Posterior cingulate gyrus (tissue), 11 donors: ENCODE data around the gene MZB1.
A peak's percentile ranks its signal among the peaks of the same experiment; 100 is the strongest.

Experiments used
- DNase-seq, 10 donors: peaks; one replicate each; pipeline versions ENCODE4 v3.0.0 to v3.0.0-alpha.2; 2020 to 2021; ENCODE audit warnings: mixed read lengths in 3 of 10
- intact Hi-C: fragments of 100-400 bp; cut with DNase I; formaldehyde crosslinking; loops from one replicate; pipeline ENCODE4 v1.15.1; 2023

Gene MZB1

GRCh38 chr5:139344177-139344576 lies 45.5 kb downstream of the MZB1 start:
- DNase-seq = no peak
- intact Hi-C loops = loop anchor here (5.0 kb wide), 1 partner anchor 72 kb away; no protein-coding TSS in a partner anchor

GRCh38 chr5:139343476-139343875 lies 46.2 kb downstream of the MZB1 start:
- intact Hi-C loops = loop anchor here (2.0 to 5.0 kb wide), 2 partner anchors 59 to 71 kb away; no protein-coding TSS in a partner anchor
- DNase-seq = no peak

GRCh38 chr5:139342423-139342723 lies 47.3 kb downstream of the MZB1 start:
- intact Hi-C loops = loop anchor here (2.0 to 5.0 kb wide), 2 partner anchors 60 to 70 kb away; no protein-coding TSS in a partner anchor
- DNase-seq = no peak

- intact Hi-C loops = loop anchor here (2.0 to 5.0 kb wide), 3 partner anchors 47 to 70 kb away; no protein-coding TSS in a partner anchor
Measured at GRCh38 chr5:139341689-139342422, 47.9 kb downstream of the MZB1 start, which contains the start of gene PAIP2. TSS of gene PAIP2 (plus strand) at chr5:139341854. CDS start at chr5:139363785, 21,931 bp downstream.

GRCh38 chr5:139341187-139341688 lies 48.5 kb downstream of the MZB1 start:
- no peak for DNase-seq
- intact Hi-C loops = loop anchor here (2.0 to 5.0 kb wide), 2 partner anchors 46 to 69 kb away; no protein-coding TSS in a partner anchor

More at GRCh38 chr5:139341689-139342422, 47.9 kb downstream of the MZB1 start, which contains the start of gene PAIP2:
- DNase-seq = peak; percentile 95 to 100 (median 98)

GRCh38 chr5:139340051-139340450 lies 49.7 kb downstream of the MZB1 start:
- no peak for DNase-seq

More at GRCh38 chr5:139340051-139340450, 49.7 kb downstream of the MZB1 start:
- intact Hi-C loops = loop anchor here (2.0 to 5.0 kb wide), 2 partner anchors 45 to 68 kb away; no protein-coding TSS in a partner anchor
